G401 (cell line): ENCODE data around the gene ROBO3. TPM values are rescaled to one million over a fixed set of nuclear protein-coding genes. Genes with fewer than 3 reads are reported as not detected.

Source experiments
- DNase-seq: peaks from one replicate; pipeline ENCODE4 v3.0.0-alpha.2; 2015; ENCODE audit warnings: low spot score
- in situ Hi-C: cut with HindIII; loops from 2 replicates; pipeline ENCODE4 v1.10.0; 2016; ENCODE audit warnings: low sequenced_read_pairs, mixed read lengths
- total RNA-seq: library from RNA; depleted of rRNA; stranded (reverse); fragments of >200 nt; shearing (Covaris generic); gene quantifications from 2 replicates; pipeline ENCODE4 v1.2.3, GENCODE V29; 2014

ROBO3 gene
- total RNA-seq, 1 experiment from 2014 or later: 12.3 TPM

GRCh38 chr11:124840666-124841065, 24.6 kb upstream of the ROBO3 start:
- DNase-seq: no peak
- in situ Hi-C loops: no loop called here

DNA sequence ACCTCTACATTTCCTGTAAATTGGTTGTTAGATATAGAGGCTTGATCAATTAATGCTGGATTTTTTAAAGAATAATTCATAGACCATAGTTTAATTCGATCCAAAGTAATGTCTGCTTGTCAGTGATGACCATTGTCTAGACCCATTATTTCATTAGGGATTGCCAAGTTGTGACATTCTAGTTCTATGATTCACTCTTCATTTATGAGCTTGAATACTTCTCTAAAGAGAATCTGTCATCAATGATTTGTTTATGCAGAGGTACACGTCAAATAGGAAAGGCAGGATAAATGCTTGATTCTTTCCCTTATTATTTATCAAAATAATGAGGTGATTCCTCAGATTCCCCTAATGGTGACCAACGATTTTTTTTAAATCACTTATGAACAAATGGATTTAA, 24.0 kb upstream of the ROBO3 start:
- in situ Hi-C loops: no loop called here
- no peak for DNase-seq

DNA sequence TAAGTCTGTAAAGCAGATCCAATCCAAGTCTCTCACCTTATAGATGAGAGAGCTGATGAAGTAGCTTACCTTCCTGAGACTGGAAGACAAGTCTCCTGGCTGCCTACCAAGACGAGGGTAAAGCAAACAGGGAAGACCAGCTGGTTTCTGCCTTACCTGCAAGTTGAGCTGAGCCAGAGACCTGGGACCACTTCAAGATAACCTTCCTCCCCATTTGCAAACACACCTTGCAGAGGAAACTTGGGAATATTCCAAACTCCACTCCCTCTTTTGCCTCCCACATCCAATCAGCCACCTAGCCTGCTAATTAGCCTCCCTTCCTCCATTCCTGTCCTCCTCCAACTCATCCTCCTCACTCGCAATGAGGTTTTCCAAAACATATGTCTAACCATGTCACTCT, 23.4 kb upstream of the ROBO3 start:
- in situ Hi-C loops: no loop called here
- DNase-seq: no peak

- in situ Hi-C loops: no loop called here
- DNase-seq: no peak
Observed at GRCh38 chr11:124842305-124842704, 22.9 kb upstream of the ROBO3 start.

- in situ Hi-C loops: no loop called here
- DNase-seq: no peak
Observed at GRCh38 chr11:124843616-124843910, 21.7 kb upstream of the ROBO3 start.

GRCh38 chr11:124844664-124845079, 20.6 kb upstream of the ROBO3 start:
- no peak for DNase-seq
- in situ Hi-C loops: no loop called here

DNA sequence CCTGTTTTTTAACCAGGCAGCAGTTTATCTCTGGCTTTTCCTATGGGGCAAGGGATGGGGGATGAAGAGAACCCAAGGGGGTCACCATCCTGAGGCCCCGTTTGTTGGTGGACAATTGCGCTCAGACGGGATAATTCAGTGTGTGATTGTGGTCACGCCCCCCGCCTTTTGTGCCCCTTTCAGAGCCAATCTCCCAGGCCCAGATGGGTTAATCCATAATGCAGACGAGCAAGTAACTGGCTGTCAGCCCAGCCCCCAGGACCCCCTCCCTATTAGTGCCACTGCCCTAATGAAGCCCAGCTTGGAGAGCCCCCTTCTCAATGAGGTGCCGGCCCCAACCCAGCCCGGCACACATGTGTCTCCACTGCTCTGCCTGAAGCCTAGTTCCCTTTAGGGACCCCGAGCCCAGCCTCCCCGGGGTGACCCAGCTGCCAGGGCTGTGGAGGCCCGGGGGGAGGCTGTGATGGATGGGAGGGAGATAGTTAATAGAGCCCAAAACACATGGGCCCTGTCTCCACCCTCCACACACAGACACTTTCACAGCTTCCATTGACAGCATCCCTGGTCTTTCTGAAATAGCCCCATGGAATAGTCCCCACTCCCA, 19.1 kb upstream of the ROBO3 start:
- no peak for DNase-seq
- in situ Hi-C loops: no loop called here

DNA sequence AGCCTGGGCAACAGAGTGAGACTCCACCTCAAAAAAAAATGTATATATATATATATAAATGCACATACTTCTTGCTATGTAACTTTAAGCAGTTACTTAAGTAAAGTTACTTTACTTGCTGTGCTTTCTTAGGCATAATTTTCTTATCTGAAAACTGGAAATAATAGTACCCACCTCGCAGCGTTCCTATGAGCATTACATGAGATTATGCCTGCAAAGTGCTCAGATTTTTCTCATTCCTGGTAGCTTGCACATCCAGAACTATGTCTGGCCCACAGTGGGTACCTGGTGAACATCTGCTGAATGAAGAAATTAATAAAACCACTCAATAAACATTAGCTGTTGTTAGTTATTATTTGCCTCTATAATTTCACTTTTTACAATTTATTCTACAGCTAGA, 6.1 kb upstream of the ROBO3 start:
- DNase-seq: no peak
- in situ Hi-C loops: no loop called here

GRCh38 chr11:124861670-124862069, 3.6 kb upstream of the ROBO3 start:
- no peak for DNase-seq
- in situ Hi-C loops: no loop called here

GRCh38 chr11:124863137-124863825, 2.0 kb upstream of the ROBO3 start:
- DNase-seq: peak; percentile 47
- in situ Hi-C loops: no loop called here

DNA sequence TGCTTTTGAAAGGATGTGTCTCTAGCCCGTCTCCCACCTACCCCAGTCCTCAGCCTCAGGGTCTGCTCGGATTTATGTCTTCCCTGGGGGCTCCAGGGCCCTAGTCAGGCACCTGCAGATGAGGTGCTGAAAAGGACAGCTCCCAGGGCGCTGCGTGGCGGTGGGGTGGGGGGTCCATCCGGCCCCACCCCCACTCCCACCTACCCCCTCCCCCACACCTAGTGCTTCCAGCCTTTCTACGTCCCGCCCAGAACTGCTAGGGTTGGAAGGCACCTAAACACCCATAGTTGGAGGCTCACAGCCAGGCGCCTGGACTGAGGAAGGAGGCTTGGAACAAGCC, 1.4 kb upstream of the ROBO3 start:
- DNase-seq: no peak
- in situ Hi-C loops: no loop called here

DNA sequence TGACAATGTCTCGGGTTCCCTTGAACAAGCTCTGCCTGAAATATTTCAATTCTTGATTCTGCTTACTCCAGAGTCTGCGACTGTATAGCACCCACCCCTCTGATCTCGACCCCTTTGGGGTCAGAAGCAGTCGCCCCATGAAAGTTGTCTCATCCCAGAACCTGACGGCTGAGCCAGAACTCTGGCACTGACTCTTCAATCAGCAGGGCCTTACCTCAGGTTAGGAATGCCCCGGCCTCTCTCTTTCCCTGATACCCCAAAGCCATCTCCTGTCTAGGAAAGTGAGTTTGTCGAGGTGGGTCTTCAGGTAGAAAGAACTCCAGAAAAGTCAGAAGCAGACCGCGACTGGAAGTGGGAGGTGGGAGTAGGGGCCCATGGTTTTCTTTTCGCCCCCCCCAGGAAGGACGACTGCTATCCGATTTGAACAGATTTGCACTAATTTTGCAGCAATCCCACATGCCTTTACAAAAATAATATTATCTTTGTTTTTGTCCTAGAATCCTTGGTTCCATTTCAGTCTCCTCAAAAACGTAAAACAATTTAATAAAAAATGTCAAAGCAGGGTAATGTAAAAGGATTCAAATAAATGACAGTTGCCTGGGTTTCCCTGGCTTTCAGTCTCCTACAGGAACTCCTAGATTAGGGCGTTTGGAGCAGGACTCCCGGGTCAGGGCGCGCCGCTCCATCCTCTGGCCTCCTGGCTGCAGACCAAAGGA, 898 bp upstream of the ROBO3 start:
- no peak for DNase-seq
- in situ Hi-C loops: no loop called here

DNA sequence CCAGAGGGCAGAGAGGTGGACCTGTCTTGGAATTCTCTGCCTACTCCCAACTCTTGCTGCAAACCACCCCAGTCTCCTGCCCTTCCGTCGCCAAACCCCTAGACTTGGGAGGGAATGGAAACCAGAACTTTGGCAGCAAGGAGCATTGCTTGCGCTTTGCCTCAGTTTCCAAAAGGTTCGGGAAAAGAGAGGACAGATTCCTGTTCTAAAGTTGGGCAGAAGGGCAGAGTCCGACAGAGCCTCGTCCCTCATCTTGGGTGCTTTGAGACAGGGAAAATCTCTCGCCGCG, 396 bp upstream of the ROBO3 start:
- in situ Hi-C loops: no loop called here
- no peak for DNase-seq

- in situ Hi-C loops: no loop called here
- no peak for DNase-seq
Observed at GRCh38 chr11:124865902-124866851, 945 bp downstream of the ROBO3 start.

DNA sequence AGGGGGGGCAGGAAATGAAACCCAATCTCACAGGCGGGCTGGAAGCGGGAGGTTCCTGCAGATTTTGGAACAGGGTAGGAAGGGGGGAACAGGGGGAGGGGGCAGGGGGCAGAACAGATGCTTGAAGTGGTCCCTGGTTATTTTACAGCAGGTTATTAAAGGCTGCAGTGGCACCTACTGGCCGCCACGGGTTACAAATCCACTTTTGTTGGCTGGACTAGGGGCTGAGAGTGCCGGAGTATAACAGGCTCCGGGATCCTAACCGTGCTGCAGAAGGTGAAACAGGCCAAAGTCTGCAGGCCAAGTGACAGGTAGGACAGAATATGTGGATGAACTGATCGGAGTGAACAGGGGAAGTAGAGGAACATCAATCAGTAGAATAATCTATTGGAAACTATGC, 2.5 kb downstream of the ROBO3 start:
- in situ Hi-C loops: no loop called here
- peak; percentile 28 for DNase-seq

GRCh38 chr11:124868331-124869274, 3.4 kb downstream of the ROBO3 start:
- in situ Hi-C loops: no loop called here
- DNase-seq: no peak

- in situ Hi-C loops: no loop called here
- no peak for DNase-seq
Observed at GRCh38 chr11:124869331-124869730, 4.1 kb downstream of the ROBO3 start.

- no peak for DNase-seq
- in situ Hi-C loops: no loop called here
Observed at GRCh38 chr11:124869856-124870387, 4.7 kb downstream of the ROBO3 start.

DNA sequence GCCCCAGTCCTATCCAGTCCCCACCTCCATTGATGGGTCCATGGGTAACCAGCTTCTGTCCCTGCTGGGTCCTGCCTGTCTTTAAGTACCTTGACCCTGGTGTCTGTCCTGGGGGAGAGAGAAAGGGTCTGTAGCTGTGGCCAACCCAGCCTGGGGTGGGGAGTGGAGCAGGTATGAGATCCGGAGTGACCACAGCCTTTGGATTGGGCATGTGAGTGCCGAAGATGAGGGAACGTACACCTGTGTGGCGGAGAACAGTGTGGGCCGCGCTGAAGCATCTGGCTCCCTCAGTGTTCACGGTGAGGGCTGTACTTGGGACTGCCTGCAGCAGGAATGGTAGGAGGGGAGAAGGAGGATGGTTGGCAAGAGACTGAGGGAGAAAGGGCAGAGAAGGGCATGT, 5.2 kb downstream of the ROBO3 start:
- in situ Hi-C loops: no loop called here
- DNase-seq: no peak
